Activated T-cell treated with anti-CD3 and anti-CD28 coated beads for 1 hour (primary cell): ENCODE data around the gene SHANK3.
"Not testable (repeated sequence)": the region's sequence is repeated elsewhere in the genome, so short reads cannot be mapped to it uniquely, and the experiment has no call there.

ENCODE experiments used
- DNase-seq: peaks from one replicate; pipeline ENCODE4 v3.0.0-alpha.2; 2020; ENCODE audit warnings: low read depth

The SHANK3 gene

DNA sequence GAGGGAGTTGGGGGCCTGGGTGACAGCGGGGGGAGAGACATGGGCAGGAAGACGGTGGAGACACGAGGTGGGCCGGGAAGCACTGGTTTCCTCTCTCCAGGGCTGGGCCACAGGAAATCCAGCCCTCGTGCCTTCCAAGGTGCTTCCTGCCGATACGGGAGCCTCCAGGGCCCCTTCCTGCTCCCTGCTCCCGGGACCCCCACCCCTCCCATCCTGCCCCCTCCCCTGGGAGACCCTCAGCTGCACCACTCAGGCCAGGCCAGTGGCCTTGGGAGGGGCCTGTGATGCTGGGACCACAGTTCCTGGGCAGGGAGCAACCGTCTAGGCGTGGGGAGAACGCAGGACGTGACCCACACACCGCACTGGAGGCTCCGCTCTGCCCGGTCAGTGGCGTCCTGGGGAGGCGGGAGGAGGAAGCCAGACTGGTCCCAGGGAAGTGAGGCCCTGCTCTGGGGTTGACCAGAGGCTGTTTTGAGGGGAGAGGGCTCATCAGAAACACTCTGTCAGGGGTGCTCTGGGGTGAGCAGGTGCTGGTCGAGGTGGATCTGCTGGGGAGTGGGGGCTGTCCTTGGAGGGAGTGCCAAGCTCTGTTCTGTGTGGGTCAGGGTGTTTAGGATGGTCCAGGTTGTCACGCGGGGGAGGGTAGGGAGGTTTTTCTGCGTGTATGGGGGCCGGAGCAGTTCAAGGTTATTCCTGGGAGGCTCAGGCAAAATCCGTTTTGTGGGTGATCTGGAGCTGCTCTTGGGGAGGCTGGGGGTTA is at the start of gene SHANK3:
Gene SHANK3 (plus strand): TSS at position 353 of the 760 bp plus-strand sequence.
- no peak for DNase-seq

- DNase-seq: no peak
These were observed 48.1 kb upstream of the SHANK3 start for GRCh38 chr22:50624347-50625130.

GRCh38 chr22:50625131-50625567 is 47.5 kb upstream of the SHANK3 start:
- DNase-seq: no peak

DNA sequence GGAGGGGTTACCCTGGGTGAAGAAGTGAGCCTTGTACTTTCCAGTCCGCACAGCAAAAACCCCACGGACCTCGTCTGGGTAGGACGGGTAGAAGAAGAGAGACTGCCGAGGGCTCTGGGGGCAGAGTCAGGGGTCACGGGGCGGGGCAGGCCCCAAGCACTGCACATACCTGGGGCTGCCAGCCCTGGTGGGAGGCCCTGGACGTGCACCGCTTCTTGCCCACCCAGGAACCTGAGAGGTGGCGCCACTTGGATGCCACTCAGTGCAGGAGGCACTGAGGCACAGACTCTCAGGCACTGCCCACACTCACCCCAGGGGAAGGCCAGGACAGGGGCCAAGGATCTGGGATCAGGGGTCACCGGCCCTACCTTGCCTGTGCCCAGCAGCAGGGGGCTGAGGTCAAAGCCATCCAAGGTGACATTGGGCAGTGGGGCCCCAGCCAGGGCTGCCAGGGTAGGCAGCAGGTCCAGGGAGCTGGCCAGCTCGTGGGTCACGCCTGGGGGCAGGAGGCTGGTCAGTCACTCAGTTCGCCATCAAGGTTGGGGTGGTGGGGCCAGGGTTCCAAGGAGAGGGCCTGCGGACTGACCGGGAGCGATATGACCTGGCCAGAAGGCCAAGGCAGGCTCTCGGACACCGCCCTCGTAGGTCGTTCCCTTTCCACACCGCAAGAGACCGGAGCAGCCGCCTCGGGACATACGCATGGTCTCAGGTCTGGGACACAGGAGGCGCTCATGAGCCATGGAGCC is 46.9 kb upstream of the SHANK3 start:
- DNase-seq: no peak

- DNase-seq: no peak
These were observed 46.2 kb upstream of the SHANK3 start for GRCh38 chr22:50626314-50626849.

- DNase-seq: no peak
These were observed 45.6 kb upstream of the SHANK3 start for GRCh38 chr22:50626850-50627641.

GRCh38 chr22:50627642-50628542 is 44.7 kb upstream of the SHANK3 start, which contains the start of gene ARSA:
TSS of gene ARSA (minus strand) at chr22:50628152. CDS start at chr22:50627779, 373 bp downstream.
- DNase-seq: peak; percentile 62

GRCh38 chr22:50628543-50629134 is 44.0 kb upstream of the SHANK3 start:
- DNase-seq: no peak

GRCh38 chr22:50630376-50630775 is 42.2 kb upstream of the SHANK3 start:
- no peak for DNase-seq

DNA sequence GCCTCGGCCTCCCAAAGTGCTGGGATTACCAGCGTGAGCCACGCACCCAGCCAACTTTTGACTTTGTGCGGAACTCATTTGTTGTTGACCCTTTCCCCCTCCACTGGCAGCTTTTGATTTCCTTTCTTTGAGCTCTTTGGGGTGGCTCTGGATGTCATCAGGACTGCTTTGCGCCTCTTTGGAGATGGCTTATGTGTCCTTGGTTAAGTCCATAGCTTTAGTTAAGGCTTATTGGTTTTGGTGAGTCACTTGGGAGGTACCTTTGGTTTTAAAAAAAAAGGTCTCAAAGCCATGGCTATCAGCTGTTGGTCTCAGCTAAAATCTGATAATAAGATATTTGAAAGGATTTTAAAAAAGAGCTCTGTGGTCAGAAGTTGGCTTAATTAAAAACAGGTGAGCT is 39.5 kb upstream of the SHANK3 start:
- DNase-seq: no peak

DNA sequence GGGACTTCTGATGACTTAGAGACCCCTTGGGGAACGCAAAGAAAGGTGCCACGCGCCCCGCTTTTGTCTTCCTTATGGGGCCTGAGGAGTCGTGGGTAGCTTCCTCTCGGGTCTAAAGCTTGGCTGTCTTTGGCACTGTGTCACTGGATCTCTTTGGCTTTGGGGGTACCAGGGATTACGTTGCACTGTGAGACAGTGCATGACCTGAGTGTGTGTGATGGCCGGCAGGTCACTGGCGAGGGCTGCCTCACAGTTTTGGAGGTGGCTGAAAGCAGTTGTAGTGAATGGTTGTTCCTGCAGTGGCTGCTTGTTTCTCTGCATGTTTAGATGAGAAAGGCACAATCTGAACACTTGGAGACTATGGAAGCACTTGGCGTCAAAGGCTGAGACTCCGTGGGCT is 38.9 kb upstream of the SHANK3 start:
- DNase-seq: no peak

DNA sequence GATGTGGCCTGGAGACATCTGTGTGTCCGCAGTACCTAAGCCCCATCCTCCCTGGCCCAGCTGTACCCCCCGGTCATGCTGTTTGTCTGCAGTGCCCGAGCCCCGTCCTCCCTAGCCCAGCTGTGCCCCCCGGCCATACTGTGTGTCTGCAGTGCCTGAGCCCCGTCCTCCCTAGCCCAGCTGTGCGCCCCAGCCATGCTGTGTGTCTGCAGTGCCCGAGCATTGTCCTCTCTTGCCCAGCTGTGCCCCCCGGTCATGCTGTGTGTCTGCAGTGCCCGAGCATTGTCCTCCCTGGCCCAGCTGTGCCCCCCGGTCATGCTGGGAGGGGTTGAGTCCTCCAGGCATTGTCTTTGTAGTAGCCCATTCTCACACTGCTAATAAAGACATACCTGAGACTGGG is 37.0 kb upstream of the SHANK3 start:
- no peak for DNase-seq

GRCh38 chr22:50640296-50640695 is 32.3 kb upstream of the SHANK3 start:
- not testable (repeated sequence) for DNase-seq

DNA sequence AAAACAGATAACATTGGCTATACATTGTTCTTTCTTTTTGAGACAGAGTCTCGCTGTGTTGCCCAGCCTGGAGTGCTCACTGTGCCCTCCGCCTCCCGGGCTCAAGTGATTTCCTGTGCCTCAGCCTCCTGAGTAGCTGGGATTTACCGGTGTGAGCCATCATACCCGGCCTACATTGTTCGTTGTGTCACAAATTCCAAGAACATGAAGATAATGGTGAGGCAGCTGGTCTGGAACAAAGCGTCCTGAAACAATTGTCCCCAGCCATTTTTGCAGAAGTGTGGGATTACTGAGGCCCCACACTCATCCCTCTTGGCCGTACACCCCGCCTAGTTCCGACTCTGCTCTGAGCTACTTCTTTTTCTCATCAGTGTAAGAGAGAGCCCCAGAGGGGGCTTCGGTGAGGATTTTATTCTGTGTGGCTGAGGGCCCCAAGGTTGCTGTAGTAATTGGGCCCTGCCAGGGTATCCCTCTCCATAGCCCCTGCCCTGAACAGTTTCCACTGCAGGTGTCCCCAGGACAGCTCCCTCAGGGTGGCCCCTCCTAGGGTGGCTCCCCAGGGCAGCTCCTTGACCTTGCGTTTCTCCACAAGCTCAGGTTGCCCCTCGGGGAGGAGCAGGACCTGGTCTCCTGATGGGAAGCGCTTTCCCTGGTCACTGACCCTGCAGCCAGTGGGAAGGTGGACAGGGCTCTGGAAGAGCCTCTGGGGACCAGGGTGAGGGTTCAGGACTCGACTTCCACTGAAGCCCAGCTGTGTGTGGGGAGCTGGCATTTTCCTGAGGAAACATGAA is 31.6 kb upstream of the SHANK3 start:
- DNase-seq: no peak

GRCh38 chr22:50641696-50642607 is 30.7 kb upstream of the SHANK3 start:
- no peak for DNase-seq

GRCh38 chr22:50643021-50643820 is 29.4 kb upstream of the SHANK3 start:
- not testable (repeated sequence) for DNase-seq

GRCh38 chr22:50643821-50644101 is 28.9 kb upstream of the SHANK3 start:
- not testable (repeated sequence) for DNase-seq
